NK-92 treated with Interleukin-12 subunit alpha and Interleukin-12 subunit beta, amount 100 ng/mL, for 24 hours (cell line): Measurements from ENCODE around the gene CEP192.
"Not testable (repeated sequence)": the region's sequence is repeated elsewhere in the genome, so short reads cannot be mapped to it uniquely, and the experiment has no call there.

Source experiments
- DNase-seq: peaks from one replicate; lab custom pipeline; 2025; lab: John Stamatoyannopoulos, UW

CEP192 gene

DNA sequence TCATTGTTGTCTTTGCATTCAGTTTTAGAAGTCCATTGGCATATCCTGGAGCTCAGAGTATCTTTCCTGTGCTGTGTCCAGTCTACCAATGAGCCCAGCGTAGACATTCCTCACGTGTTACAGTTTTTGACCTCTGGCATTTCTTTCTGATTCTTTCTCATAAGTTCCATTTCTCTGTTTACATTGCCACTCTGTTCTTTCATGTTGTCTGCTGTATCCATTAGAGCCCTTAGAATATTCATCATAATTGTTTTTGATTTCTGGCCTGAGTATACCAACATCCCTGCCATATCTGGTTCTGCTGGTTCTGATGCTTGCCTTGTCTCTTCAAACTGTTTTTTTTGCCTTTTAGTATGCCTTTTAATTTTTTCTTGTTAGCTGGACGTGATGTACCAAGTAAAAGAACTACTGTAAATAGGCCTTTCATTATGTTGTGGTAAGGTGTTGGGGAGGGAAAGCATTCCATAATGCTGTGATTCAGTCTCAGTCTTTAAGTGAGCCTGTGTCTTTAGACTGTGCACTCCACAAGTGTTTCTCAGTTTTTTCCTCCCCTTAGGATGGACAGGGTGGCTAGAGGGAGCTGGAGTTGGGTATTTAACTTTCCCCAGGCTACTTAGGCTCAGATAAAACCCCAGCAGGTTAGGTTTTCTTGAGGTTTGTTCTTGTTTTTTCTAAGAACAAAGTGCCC lies 35.6 kb downstream of the CEP192 start:
- DNase-seq: no peak

DNA sequence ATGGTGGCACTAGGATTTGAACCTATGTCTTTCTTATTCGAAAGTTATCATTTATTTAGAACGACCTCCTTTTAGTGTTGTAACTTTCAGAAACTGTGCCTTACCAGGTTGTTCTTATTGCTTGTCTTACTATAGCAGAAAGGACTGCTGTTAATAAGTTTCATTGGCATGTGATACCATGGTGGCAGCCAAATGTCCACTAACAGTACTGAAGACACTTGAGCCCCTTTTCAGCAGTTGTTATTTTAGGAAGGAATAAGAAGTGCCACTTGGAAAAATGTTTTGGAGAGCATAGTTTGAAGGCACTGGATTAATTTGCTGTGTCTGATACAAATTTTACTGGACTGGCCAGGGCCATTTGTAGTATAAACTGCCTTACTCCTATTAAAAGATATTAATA lies 37.7 kb downstream of the CEP192 start:
- no peak for DNase-seq

GRCh38 chr18:13032173-13032572 lies 41.0 kb downstream of the CEP192 start:
- DNase-seq: no peak

DNA sequence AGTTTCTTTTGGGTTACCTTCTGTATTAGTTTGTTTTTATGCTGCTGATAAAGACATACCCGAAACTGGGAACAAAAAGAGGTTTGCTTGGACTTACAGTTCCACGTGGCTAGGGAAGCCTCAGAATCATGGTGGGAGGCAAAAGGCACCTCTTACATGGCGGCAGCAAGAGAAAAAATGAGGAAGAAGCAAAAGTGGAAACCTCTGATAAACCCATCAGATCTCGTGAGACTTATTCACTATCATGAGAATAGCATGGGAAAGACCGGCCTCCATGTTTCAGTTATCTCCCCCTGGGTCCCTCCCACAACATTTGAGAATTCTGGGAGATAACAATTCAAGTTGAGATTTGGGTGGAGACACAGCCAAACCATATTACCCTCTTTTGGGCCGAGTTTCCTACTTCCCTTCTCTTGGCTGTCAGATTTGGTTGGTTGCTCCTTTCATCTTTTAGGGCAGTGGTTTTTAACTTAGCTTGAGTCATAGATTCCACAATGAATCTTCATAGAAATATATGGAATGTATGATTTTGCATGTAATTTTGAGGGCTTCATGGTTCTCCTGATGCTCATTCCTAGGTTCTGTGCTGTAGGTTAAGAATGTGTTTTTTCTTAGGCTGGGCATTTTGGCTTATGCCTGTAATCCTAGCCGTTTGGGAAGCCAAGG lies 44.2 kb downstream of the CEP192 start:
- DNase-seq: no peak

DNA sequence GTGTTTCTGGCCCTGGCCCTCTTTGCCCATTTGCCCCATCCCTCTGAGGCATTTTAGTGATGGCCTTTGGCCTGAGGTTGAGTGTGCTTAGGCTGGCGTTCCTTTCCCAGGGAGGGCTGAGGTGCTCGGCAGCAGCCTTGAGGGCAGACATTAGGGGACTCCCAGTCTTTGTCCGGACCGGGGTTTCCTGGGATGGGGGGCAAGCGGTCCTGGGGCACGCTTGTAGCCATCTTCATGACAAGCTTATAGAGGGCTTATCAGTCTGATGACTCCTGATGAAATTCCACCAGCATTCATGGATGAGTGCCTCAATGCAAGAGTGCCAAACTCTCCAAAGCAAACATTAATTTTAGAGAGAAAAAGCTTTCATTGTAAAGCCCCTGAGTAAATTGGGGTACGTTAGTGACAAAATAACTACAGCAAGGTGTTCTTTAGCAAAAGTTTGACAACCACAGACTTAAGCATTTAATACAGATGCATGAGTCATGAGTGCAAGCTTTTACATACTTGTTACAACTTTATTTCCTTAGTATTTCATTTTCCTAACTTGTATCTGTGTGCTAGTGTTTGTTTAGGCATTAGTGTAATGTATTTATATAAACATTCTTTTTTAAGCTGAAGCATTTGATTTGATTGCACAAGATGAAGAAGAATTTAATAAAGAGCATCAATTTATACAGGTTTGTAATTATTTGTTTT lies 45.6 kb downstream of the CEP192 start:
- no peak for DNase-seq

DNA sequence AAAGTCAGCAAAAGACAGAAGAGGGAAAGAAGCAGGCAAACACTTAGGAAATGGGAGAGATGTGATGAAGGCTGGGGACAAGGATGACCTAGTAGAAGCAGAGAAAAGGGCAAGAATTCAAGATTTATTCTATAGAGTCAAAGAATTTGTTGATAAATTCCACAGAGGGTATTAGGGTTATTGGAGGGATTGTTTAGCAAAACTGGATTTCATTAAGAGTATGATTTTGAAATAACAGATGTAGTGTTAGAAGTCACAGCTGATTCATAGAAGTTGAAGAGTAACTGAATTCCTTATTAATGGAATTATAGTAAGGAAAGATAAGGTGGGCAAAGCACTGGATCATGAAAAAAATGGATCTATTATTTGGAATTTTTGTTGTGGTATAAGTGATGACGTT lies 48.6 kb downstream of the CEP192 start:
- no peak for DNase-seq

DNA sequence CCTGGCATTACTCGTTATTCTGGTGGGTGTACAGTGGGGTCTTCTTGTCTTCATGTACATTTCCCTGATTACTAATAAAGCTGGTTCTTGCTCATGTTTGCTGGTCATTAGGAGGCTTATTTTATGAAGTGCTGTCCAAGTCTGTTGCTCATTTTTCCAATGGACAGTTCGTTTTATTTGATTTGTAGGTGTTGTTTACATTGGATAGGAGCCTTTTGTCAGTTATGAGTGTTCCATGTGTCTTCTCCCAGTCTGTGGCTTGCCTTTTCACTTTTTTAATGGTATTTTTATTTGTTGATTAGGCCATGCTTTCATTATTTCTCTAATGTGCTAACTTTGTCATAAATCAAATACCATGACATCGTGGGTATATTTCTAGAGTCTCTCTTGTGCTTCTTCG lies 51.9 kb downstream of the CEP192 start:
- DNase-seq: no peak

DNA sequence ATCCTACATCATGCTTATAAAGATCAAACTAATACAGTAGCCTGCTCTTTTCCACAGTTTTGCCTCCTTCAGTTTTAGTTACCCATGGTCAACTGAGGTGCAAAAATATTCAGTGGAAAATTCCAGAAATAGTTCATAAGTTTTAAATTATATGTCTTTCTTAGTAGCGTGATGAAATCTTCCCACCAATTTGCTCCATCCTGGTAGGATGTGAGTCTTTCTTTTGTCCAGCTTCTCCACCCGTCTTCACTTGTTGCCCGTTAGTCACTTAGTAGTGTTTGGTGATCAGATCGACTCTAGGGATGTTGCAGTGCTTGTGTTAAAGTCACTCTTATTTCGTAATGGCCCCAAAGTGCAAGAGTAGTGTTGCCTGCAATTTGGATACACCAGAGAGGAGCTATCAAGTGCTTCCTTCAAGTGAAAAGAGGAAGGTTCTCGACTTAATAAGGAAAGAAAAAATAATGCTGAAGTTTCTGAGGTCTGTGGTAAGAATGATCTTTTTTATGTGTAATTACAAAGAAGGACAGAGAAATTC lies 57.0 kb downstream of the CEP192 start:
- DNase-seq: no peak

GRCh38 chr18:13051159-13051558 lies 60.0 kb downstream of the CEP192 start:
- DNase-seq: no peak

GRCh38 chr18:13051950-13052349 lies 60.8 kb downstream of the CEP192 start:
- no peak for DNase-seq

- DNase-seq: no peak
Measured at GRCh38 chr18:13054336-13054735, 63.2 kb downstream of the CEP192 start.

- DNase-seq: no peak
Measured at GRCh38 chr18:13061630-13062189, 70.5 kb downstream of the CEP192 start.

GRCh38 chr18:13067124-13067523 lies 76.0 kb downstream of the CEP192 start:
- DNase-seq: no peak

DNA sequence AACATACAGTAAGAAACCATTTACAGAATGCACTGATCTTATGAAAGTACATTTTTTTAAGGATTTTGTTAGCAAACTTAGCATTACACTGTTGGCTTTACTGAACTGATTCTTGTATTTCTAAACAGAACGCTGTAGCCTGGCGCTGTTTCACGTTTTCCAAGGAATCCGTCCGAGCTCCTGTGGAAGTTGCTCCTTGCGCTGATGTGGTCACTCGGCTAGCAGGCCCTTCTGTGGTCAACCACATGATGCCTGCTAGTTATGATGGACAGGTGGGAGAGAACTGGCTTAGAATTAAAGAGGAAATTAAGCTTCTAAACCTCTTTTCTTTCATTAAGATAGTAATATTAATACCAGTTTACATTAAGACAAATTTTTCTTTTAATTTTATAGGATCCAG lies 76.8 kb downstream of the CEP192 start:
- no peak for DNase-seq

GRCh38 chr18:13070460-13070859 lies 79.3 kb downstream of the CEP192 start:
- DNase-seq: no peak

- DNase-seq: no peak
Measured at GRCh38 chr18:13076886-13077285, 85.7 kb downstream of the CEP192 start.

DNA sequence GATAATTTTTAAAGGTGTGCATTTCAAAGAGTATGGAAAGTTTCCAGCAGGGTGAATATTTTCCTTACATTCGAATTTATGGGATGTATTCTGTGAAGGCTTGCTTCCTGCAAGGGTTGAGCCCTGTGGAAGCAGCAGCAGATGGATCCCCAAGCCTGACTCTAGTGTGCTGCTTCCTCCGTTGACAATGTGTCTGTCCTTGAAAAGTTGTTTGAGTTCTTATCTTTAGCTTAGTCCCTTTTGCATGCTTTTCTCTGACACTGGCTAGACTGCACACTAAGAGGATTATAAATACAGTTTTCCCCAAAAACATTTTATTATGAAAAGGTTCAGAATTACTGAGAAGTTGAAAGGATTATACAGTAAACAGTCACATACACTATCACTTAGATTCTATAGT lies 86.3 kb downstream of the CEP192 start:
- no peak for DNase-seq

- not testable (repeated sequence) for DNase-seq
Measured at GRCh38 chr18:13078065-13078464, 86.9 kb downstream of the CEP192 start.

DNA sequence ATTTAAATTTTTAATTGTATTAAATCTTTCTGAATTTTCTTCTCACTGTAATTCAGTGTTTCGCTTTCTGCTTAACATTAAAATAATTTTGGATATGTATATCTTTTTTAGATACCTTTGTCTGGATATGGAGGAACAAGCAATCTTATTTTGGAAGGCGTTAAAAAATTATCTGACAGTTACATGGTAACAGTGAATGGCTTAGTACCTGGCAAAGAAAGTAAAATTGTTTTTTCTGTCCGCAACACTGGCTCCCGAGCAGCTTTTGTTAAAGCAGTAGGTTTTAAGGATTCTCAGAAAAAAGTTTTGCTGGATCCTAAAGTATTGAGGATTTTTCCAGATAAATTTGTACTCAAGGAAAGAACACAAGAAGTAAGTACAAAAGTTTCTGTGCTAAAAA lies 95.7 kb downstream of the CEP192 start:
- no peak for DNase-seq

GRCh38 chr18:13095466-13095865 lies 104.3 kb downstream of the CEP192 start:
- DNase-seq: no peak

- DNase-seq: no peak
Measured at GRCh38 chr18:13096232-13096631, 105.1 kb downstream of the CEP192 start.

- DNase-seq: no peak
Measured at GRCh38 chr18:13096719-13097118, 105.6 kb downstream of the CEP192 start.

DNA sequence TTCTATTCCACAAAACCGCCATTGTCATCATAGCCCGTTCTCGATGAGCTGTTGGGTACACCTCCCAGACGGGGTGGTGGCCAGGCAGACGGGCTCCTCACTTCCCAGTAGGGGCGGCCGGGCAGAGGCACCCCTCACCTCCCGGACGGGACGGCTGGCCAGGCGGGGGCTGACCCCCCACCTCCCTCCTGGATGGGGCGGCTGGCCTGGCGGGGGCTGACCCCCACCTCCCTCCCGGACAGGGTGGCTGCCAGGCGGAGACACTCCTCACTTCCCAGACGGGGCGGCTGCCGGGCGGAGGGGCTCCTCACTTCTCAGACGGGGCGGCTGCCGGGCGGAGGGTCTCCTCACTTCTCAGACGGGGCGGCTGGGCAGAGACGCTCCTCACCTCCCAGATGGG lies 106.9 kb downstream of the CEP192 start:
- DNase-seq: not testable (repeated sequence)
